GM21528 (cell line): ENCODE measurements around the gene ATPAF2.

Experiments
- ATAC-seq: cut with Tn5 transposase; IDR thresholded peaks from one replicate; pipeline ENCODE4 v1.9.1; 2021; ENCODE audit warnings: mild to moderate bottlenecking, moderate library complexity; ENCODE audit not compliant: unreplicated experiment, low FRiP score

Gene ATPAF2

GRCh38 chr17:18040261-18040858, 1.4 kb upstream of the ATPAF2 start:
- ATAC-seq = no peak

- ATAC-seq = peak; percentile 12
Observed at GRCh38 chr17:18039535-18040260, 730 bp upstream of the ATPAF2 start.

GRCh38 chr17:18038149-18038850, 668 bp downstream of the ATPAF2 start:
- peak; percentile 10 for ATAC-seq

GRCh38 chr17:18037486-18037885, 1.5 kb downstream of the ATPAF2 start:
- no peak for ATAC-seq

GRCh38 chr17:18035704-18036103, 3.3 kb downstream of the ATPAF2 start:
- ATAC-seq = no peak

DNA sequence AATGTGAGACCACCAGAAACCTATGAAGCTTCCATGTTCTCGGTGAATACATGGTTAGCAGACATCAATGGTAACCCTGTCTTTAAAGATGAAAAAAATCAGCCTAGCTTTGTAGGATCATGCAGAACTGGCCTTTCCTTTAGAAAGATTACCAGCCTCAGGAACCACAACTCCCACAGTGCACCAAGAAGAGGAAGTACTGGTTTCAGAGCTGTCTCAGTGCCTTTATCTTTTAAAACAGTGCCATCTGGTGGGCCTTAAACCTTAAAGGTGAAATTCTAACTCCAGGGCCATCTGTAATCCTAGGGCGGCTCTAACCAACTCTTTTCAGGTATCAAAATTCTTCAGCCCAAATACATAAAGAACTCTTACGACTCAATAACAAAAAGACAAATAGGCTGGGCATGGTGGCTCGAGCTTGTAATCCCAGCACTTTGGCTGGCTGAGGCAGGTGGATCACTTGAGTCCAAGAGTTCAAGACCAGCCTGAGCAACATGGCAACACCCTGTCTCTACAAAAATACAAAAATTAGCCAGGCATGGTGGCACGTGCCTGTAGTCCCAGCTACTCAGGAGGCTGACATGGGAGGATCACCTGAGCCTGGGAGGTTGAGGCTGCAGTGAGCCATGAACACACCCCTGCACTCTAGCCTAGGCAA, 5.4 kb downstream of the ATPAF2 start:
- peak; percentile 58 for ATAC-seq

- no peak for ATAC-seq
Observed at GRCh38 chr17:18031955-18032354, 7.0 kb downstream of the ATPAF2 start.

GRCh38 chr17:18028952-18029540, 9.9 kb downstream of the ATPAF2 start:
- ATAC-seq = no peak

DNA sequence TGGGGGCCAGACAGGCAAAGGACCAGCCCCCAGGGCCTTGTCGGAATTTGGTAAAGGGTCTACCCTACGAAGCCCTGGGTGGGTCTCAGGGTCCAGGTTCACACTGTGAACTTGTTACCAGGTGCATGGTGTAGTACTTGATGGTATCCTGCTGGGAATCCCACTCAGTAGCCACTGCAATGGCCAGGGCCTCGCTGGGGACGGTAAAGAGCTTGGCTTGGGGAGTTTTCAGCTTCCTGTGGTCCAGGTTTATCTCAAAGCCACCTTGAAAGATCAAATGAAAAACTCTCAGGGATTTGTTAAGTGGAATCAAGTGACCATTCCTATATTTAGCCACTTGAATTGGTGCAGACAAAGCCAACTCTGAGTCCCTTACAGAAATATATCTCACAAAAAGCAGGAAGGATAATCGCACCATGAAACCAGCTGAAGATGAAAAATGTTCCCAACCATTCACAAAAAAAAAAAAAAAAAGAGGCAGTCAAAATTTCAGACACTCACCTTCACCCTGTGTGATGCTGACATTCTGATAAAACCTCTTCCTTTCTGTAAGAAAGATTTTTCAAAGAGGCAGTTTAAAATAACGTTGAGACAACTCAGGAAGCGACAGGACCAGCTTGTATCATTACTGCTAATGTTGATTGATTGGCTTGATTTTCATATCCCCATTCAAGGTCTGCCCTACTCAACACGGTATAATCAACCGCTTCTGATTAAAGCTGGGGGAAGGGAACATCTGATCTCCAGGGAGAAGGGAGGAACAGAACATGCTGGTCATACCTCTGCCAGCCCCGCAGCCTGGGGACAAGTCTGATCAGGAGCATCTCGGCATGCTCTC, 10.6 kb downstream of the ATPAF2 start:
- ATAC-seq = no peak

DNA sequence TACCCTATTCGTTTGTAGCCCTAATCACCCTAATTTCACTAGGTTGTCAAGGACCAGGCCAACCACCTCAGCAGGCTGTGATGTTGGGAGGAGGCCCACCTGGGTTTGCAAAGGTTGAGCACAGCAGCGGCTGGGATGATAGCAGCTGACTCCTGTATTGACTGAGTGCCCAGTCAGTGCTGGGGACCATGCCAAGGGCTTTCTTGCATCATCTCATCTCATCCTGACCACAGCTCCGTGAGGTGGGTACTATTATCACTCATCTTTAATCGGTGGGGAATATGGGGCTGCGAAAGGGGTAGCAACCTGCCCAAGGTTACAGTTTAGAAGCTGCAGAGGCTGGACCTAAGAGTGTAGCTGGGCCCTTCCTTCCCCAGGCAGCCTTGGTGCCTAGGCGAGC, 11.7 kb downstream of the ATPAF2 start:
- ATAC-seq = no peak

DNA sequence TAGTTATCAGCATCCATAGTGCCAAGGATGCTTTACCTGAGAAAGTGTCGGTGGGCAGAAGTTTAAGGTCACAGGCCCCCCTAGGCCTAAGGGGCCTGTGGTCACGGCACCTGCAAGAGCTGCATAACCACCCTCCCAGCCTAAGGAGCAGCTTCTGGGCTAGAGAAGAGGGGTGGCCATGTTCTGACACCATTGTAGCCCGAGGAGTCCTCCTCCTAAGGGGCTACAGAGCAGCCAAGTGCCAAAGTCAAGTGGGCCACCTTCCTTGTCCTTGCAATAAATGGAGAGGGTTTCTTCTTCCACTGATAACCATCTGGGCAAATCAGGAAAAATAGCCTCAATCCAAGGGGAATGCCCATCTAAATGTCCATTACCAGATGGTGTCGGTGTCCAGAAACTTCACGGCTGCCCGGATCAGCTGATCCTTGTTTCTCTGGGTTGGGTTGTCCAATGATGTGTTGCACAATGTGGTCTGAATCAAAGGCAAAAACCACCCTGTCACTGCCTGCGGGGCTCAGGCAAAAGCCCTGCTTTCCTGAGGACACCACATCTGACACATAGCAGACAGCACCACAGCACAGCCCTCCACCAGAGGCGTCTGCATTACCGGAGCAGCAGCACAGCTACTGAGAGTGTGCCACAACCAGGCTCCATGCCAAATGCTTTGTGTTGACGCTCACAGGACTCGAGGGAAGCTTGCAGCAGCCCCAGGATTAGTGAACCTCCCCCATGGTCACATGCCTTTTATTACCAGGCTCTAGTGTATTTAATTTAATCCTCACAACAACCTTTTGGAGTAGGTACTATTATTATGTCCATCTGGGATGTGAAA, 12.8 kb downstream of the ATPAF2 start:
- no peak for ATAC-seq

DNA sequence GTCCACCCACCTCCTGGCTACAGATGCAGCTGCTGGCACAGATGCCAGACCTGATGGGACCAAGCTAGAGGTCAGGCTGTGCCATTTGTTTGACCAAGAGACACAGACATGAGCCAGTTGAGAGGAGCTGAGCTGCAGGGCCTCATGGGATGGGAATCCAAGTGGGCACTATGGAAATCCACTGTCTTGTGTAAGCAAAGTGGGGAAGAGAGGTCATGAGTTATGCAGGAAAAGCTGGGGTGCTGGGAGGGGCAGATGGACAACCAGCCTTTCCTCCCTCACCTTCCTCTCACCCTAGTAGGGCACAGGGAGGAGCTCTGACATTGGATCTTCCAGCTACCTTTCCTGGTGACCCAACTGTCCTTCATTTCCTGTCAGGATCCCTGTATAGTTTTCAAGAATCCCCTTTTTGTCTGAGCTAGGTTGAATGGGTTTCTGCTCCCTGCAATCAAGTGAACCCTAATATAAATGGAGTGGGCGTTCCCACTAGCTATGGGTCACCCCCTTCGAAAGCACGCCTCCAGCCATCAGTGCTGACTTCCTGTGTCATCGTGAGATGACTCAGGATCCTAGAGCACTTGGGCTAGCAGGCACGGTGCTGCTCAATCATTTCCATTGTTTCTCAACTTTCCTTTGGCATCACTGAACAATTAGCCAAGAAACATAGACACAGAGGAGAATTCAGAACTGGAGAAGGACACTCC, 13.6 kb downstream of the ATPAF2 start:
- ATAC-seq = no peak

DNA sequence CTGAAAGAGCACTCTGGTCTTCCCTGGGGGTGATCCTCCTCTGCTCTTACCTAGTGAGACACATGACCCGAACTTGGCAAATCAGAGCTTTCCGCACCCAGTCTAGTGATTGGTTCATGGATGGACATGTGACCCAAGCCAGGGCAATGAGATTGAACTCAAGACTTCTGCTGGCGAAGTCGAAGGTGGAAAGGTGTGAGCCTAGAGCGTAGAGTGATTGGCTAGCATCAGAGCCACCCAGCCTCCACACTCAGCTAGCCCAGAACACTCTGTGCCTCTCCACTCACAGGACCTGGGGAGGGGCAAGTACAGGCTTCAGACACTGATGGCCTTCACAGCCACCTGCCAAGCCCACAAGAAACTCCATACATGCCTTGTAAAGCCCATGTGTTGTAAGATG, 17.6 kb downstream of the ATPAF2 start:
- no peak for ATAC-seq

GRCh38 chr17:18020971-18021370, 18.0 kb downstream of the ATPAF2 start:
- ATAC-seq = no peak

DNA sequence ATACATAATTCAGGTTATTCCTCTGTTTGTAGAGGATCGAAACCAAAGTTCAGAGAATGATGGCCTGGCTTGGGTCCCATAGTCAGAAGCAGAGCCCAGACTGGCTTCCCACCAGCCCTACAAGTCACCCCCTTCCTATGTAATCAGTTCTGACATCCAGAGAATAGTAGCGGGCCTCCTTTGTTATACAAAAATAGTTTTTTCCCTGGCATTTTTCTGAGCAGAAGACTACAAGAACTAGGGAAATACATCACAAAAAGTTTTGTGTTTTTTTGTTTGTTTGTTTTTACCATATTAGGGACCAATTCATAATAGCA, 19.2 kb downstream of the ATPAF2 start:
- ATAC-seq = no peak

DNA sequence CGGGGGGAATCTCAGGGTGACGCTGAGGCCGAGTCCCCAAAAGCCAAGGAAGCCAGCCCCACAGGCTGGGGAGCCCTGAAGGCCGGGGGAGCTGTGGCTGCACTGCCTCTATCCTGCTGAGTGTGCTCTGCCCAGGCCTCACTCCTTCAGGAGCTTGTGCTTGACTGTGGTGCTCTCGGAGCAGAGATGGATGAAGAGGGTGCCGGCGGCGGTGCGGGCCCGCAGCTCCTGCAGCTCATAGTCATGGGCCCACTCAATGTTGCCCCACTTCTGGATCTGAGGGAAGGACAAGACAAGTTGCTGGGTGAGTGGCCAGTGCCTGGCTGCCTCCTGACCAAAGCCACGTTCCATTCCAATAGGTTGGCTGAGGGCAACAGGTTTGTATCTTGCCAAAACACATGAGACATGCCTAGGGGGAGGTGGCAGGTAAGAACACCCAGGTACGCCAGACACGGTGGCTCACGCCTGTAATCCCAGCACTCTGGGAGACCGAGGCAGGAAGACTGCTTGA, 20.5 kb downstream of the ATPAF2 start:
- no peak for ATAC-seq

GRCh38 chr17:18017958-18018357, 21.0 kb downstream of the ATPAF2 start:
- ATAC-seq = no peak

DNA sequence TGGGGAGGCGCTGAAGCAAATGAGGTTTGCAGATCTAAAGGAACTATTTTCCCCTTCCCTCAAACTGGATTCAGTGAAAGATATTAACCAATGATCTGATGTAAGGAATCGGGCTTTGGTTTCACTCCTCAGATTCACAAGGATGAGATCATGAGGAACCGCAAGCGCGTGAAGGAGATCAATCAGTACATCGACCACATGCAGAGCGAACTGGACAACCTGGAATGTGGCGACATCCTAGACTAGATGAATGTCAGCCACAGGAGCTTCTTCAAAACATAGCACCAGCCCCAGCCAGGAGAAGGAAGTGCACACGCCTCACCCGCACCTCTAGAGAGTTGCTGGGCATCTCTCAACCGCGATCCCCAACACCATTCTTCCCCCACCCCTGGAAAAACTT, 22.5 kb downstream of the ATPAF2 start:
- ATAC-seq = no peak

DNA sequence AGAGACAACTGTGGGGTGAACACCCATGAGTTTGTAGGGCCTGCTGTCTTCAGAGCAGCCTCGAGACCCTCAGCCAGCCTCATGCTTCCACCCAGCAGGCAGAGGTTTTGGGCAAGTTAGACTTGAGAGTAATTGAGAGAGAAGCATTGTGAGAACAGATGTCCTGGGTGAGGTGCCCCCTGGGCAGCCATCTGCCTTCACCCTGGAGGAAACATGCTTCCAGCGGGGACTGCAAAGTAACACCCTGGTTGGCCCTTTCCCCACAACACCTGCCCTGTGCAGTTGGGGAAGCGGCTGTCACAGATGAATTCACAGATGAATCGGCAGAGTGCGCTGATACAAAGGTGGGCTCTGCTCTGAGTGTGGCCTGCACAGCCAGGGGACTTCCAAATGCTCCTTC, 23.4 kb downstream of the ATPAF2 start:
- no peak for ATAC-seq
